ENCODE results near the gene RPS15. TPM values are rescaled to one million over a fixed set of nuclear protein-coding genes. Genes with fewer than 3 reads are reported as not detected.

Gene RPS15
- total RNA-seq, 1 donor from 2014 or later: 3,178 TPM

DNA sequence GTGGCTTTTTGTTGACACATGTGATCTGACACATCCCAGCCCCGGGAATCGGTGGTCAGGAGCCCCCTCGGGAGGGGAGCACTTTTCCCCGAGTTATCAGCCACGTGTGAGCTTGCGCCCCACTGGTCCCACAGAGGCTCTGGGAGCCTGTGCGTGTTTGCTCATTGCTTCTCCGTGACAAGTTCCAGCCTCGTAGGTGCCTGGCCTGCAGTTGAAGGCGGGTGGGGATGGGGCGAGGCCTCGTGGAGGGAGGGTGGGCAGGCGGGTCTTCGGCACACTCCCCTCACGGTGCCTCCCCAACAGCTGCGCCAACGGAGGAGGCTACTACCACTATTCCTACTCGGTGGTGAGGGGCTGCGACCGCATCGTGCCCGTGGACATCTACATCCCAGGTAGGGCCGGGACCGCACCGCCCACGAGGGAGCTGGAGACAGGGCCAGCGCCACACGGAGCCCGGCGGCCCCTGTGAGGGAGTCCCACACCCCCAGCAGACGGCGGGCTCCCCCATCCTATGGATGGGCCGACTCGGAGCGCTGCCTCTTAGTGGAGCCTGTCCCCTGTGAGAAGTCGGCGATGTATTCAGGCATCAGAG lies 45.2 kb upstream of the RPS15 start:
- Histone ChIP-seq H3K36me3 (ENCODE audit: control insufficient read depth, insufficient read depth, low read length) (no peaks in the 10 kb centered on the region), H3K4me3 (ENCODE audit: low read depth, low read length) (no peak overlapping the region), H3K27me3 (ENCODE audit: control insufficient read depth, insufficient read depth, low read length) (no peaks in the 10 kb centered on the region)
- TF ChIP-seq, protein P1, sequence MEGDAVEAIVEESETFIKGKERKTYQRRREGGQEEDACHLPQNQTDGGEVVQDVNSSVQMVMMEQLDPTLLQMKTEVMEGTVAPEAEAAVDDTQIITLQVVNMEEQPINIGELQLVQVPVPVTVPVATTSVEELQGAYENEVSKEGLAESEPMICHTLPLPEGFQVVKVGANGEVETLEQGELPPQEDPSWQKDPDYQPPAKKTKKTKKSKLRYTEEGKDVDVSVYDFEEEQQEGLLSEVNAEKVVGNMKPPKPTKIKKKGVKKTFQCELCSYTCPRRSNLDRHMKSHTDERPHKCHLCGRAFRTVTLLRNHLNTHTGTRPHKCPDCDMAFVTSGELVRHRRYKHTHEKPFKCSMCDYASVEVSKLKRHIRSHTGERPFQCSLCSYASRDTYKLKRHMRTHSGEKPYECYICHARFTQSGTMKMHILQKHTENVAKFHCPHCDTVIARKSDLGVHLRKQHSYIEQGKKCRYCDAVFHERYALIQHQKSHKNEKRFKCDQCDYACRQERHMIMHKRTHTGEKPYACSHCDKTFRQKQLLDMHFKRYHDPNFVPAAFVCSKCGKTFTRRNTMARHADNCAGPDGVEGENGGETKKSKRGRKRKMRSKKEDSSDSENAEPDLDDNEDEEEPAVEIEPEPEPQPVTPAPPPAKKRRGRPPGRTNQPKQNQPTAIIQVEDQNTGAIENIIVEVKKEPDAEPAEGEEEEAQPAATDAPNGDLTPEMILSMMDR (IDR thresholded peaks at IDR 0.05; ENCODE audit: insufficient read depth, low read length, poor library complexity, severe bottlenecking): no peak
- no peak for DNase-seq (ENCODE audit: low read depth)

GRCh38 chr19:1393841-1394240 lies 44.4 kb upstream of the RPS15 start:
- Histone ChIP-seq H3K27me3 (ENCODE audit: control insufficient read depth, insufficient read depth, low read length) (no peaks in the 10 kb centered on the region), H3K4me3 (ENCODE audit: low read depth, low read length) (no peak overlapping the region), H3K36me3 (ENCODE audit: control insufficient read depth, insufficient read depth, low read length) (no peaks in the 10 kb centered on the region)
- no peak for DNase-seq (ENCODE audit: low read depth)
- TF ChIP-seq, protein P1 (IDR thresholded peaks at IDR 0.05; ENCODE audit: insufficient read depth, low read length, poor library complexity, severe bottlenecking): no peak

DNA sequence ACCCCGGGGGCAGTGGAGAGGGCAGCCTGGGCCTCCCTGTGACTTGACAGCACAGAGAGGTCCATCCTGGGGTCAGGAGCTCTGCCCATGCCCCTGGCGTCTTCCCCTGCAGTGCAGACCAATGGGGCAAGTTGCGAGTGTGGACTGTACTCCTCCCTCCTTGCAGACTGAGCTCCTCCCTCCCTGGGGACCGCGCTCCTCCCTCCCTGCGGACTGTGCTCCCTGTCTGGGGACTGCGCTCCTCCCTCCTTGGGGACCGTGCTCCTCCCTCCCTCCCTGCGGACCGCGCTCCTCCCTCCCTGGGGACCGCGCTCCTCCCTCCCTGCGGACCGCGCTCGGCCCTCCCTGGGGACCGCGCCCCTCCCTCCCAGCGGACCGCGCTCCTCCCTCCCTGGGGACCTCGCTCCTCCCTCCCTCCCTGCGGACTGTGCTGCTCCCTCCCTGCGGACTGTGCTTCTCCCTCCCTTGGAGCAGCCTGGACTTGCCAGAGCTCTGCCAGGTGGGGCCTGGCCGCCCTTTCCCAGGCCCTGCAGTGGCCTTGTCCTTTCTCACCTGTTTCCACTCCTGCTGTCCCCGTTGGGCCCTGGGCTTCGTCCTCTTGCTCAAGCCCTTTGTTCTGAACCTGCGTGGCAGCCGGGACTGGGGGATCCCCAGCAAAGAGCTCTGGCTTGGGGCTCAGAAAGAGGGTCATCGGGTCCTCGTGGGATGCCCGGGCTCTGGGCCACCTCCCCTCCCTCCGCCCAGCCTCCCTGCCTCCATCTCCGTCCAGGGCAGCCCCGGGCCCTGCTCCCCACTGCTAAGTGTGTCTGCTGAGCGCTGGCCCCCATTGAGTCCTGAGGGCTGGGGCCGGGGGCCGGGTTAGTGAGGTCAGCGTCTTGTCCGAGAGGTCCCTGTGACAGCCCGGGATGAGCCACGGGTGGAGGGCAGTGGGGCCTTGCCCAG lies 43.7 kb upstream of the RPS15 start:
- TF ChIP-seq, protein P1 (IDR thresholded peaks at IDR 0.05; ENCODE audit: insufficient read depth, low read length, poor library complexity, severe bottlenecking): no peak
- no peak for DNase-seq (ENCODE audit: low read depth)
- no peaks in the 10 kb centered on the region for H3K27me3 ChIP-seq (ENCODE audit: control insufficient read depth, insufficient read depth, low read length)
- no peak overlapping the region for H3K4me3 ChIP-seq (ENCODE audit: low read depth, low read length)
- H3K36me3 ChIP-seq (ENCODE audit: control insufficient read depth, insufficient read depth, low read length): no peaks in the 10 kb centered on the region

GRCh38 chr19:1395194-1396018 lies 42.8 kb upstream of the RPS15 start:
- TF ChIP-seq, protein P1 (IDR thresholded peaks at IDR 0.05; ENCODE audit: insufficient read depth, low read length, poor library complexity, severe bottlenecking): no peak
- DNase-seq (ENCODE audit: low read depth): no peak
- Histone ChIP-seq H3K4me3 (ENCODE audit: low read depth, low read length) (no peak overlapping the region), H3K27me3 (ENCODE audit: control insufficient read depth, insufficient read depth, low read length) (no peaks in the 10 kb centered on the region), H3K36me3 (ENCODE audit: control insufficient read depth, insufficient read depth, low read length) (no peaks in the 10 kb centered on the region)

GRCh38 chr19:1396019-1396767 lies 42.0 kb upstream of the RPS15 start:
- Histone ChIP-seq H3K4me3 (ENCODE audit: low read depth, low read length) (no peak overlapping the region), H3K27me3 (ENCODE audit: control insufficient read depth, insufficient read depth, low read length) (no peaks in the 10 kb centered on the region), H3K36me3 (ENCODE audit: control insufficient read depth, insufficient read depth, low read length) (no peaks in the 10 kb centered on the region)
- TF ChIP-seq, protein P1 (IDR thresholded peaks at IDR 0.05; ENCODE audit: insufficient read depth, low read length, poor library complexity, severe bottlenecking): no peak
- no peak for DNase-seq (ENCODE audit: low read depth)

Measured in kidney epithelial cell (primary cell).